ENCODE measurements around the gene MAFG. TPM values are rescaled to one million over a fixed set of nuclear protein-coding genes. Genes with fewer than 3 reads are reported as not detected.

MAFG gene
- total and polyA plus RNA-seq, 9 of the 15 experiments (the other 6 are each of a cell fraction or from before 2014, with no cell fraction given) = 1.1 to 58.1 (median 24.9) TPM

DNA sequence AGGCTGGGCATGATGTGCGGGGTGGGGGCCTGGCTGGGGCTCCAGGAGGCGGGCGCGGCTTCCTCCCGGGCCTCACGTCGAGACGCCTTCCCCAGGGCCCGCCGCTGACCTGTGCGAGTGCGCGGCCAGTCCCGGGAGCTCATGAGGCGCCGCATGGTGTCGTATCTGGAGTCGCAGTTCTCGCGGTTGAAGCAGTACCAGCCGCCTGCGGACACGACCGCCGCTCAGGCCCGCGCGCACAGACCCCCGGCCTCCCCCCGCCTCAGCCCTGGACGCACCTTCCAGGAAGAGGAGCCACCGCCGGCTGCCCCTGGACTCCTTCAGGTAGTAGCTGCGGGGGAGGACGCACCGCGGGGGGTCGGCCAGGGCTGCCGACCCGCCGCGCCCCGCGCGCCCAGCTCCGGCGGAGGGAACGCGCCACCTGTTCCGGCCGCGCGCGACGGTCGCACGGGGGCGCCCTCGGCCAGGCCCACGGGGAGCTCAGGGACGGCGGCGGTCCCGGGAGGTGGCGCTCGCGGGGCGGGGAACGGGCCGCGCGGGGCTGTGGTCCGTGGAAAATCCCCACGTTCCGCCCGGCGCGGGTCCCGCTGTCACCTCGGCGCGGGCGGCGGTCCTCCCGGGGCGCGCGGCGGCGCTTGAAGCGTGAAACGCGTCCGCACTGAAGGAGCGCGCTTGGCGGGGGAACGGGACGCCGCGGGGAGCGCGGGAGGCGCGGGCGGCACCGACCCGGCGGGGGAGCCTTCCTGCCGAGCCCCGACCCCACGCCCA is 32.0 kb upstream of the MAFG start (continued):
- TF ChIP-seq STAG1 (CRISPR knock-in tag; IDR thresholded peaks at IDR 0.05; ENCODE audit: borderline replicate concordance) = peak; percentile 70; the same call in 1 of the 2 replicates
- 0 out of 2 replicates have a peak, but pooled peaks have one; percentile 16 for TF ChIP-seq ZNF263 (CRISPR knock-in tag; IDR thresholded peaks at IDR 0.05; ENCODE audit: borderline replicate concordance)
- TF ChIP-seq, protein P1, sequence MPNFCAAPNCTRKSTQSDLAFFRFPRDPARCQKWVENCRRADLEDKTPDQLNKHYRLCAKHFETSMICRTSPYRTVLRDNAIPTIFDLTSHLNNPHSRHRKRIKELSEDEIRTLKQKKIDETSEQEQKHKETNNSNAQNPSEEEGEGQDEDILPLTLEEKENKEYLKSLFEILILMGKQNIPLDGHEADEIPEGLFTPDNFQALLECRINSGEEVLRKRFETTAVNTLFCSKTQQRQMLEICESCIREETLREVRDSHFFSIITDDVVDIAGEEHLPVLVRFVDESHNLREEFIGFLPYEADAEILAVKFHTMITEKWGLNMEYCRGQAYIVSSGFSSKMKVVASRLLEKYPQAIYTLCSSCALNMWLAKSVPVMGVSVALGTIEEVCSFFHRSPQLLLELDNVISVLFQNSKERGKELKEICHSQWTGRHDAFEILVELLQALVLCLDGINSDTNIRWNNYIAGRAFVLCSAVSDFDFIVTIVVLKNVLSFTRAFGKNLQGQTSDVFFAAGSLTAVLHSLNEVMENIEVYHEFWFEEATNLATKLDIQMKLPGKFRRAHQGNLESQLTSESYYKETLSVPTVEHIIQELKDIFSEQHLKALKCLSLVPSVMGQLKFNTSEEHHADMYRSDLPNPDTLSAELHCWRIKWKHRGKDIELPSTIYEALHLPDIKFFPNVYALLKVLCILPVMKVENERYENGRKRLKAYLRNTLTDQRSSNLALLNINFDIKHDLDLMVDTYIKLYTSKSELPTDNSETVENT (CRISPR knock-in tag; IDR thresholded peaks at IDR 0.05) = 0 out of 2 replicates have a peak, but pooled peaks have one; percentile 38
- peak; percentile 69; the same call in 1 of the 2 replicates for TF ChIP-seq EP400 (IDR thresholded peaks at IDR 0.05)
- TF ChIP-seq ZNF12 (CRISPR knock-in tag; IDR thresholded peaks at IDR 0.05) = no peak
- TF ChIP-seq ZNF24 (IDR thresholded peaks at IDR 0.05) = peak; percentile 65; the same call in 1 of the 2 replicates
- TF ChIP-seq, protein P2, sequence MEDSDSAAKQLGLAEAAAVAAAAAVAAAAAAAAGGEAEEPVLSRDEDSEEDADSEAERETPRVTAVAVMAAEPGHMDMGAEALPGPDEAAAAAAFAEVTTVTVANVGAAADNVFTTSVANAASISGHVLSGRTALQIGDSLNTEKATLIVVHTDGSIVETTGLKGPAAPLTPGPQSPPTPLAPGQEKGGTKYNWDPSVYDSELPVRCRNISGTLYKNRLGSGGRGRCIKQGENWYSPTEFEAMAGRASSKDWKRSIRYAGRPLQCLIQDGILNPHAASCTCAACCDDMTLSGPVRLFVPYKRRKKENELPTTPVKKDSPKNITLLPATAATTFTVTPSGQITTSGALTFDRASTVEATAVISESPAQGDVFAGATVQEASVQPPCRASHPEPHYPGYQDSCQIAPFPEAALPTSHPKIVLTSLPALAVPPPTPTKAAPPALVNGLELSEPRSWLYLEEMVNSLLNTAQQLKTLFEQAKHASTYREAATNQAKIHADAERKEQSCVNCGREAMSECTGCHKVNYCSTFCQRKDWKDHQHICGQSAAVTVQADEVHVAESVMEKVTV (CRISPR knock-in tag; IDR thresholded peaks at IDR 0.05) = peak; percentile 44; the same call in 1 of the 2 replicates
- TF ChIP-seq, protein P3, sequence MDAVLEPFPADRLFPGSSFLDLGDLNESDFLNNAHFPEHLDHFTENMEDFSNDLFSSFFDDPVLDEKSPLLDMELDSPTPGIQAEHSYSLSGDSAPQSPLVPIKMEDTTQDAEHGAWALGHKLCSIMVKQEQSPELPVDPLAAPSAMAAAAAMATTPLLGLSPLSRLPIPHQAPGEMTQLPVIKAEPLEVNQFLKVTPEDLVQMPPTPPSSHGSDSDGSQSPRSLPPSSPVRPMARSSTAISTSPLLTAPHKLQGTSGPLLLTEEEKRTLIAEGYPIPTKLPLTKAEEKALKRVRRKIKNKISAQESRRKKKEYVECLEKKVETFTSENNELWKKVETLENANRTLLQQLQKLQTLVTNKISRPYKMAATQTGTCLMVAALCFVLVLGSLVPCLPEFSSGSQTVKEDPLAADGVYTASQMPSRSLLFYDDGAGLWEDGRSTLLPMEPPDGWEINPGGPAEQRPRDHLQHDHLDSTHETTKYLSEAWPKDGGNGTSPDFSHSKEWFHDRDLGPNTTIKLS (IDR thresholded peaks at IDR 0.05; ENCODE audit: borderline replicate concordance, low read depth) = peak; percentile 46; the same call in 1 of the 2 replicates
- TF ChIP-seq MYNN (IDR thresholded peaks at IDR 0.05) = no peak
- no peak for TF ChIP-seq MYNN (CRISPR knock-in tag; IDR thresholded peaks at IDR 0.05)
- TF ChIP-seq RNF2 (IDR thresholded peaks at IDR 0.05) = no peak
- TF ChIP-seq NONO (IDR thresholded peaks at IDR 0.05; ENCODE audit: low read depth in 2 of 2, low read length in 1 of 2) = peak in 1 of 2 experiments; percentile 82; a peak in 1 of 4 replicates
- TF ChIP-seq, protein P4, sequence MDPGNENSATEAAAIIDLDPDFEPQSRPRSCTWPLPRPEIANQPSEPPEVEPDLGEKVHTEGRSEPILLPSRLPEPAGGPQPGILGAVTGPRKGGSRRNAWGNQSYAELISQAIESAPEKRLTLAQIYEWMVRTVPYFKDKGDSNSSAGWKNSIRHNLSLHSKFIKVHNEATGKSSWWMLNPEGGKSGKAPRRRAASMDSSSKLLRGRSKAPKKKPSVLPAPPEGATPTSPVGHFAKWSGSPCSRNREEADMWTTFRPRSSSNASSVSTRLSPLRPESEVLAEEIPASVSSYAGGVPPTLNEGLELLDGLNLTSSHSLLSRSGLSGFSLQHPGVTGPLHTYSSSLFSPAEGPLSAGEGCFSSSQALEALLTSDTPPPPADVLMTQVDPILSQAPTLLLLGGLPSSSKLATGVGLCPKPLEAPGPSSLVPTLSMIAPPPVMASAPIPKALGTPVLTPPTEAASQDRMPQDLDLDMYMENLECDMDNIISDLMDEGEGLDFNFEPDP (CRISPR knock-in tag; IDR thresholded peaks at IDR 0.05) = 0 out of 2 replicates have a peak, but pooled peaks have one; percentile 25
- peak; percentile 59 for TF ChIP-seq KDM5B (IDR thresholded peaks at IDR 0.05; ENCODE audit: insufficient replicate concordance, low read depth, low read length)
- TF ChIP-seq, protein P5, sequence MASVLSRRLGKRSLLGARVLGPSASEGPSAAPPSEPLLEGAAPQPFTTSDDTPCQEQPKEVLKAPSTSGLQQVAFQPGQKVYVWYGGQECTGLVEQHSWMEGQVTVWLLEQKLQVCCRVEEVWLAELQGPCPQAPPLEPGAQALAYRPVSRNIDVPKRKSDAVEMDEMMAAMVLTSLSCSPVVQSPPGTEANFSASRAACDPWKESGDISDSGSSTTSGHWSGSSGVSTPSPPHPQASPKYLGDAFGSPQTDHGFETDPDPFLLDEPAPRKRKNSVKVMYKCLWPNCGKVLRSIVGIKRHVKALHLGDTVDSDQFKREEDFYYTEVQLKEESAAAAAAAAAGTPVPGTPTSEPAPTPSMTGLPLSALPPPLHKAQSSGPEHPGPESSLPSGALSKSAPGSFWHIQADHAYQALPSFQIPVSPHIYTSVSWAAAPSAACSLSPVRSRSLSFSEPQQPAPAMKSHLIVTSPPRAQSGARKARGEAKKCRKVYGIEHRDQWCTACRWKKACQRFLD (CRISPR knock-in tag; IDR thresholded peaks at IDR 0.05) = no peak
- TF ChIP-seq ZBTB7A (IDR thresholded peaks at IDR 0.05; ENCODE audit: borderline replicate concordance, control insufficient read depth, low read depth, low read length) = peak; percentile 93
- no peak for TF ChIP-seq NR2C2 (CRISPR knock-in tag; IDR thresholded peaks at IDR 0.05)
- peak; percentile 56 for TF ChIP-seq NR2C2 (tag; IDR thresholded peaks at IDR 0.05)
- no peak for TF ChIP-seq HMG20A (CRISPR knock-in tag; conservative IDR thresholded peaks at IDR 0.05)
